PC-9 (cell line): ENCODE data around the gene THADA. TPM values are rescaled to one million over a fixed set of nuclear protein-coding genes. Genes with fewer than 3 reads are reported as not detected.

ENCODE experiments used
- BruUV-seq: library from RNA; stranded (reverse); fragments of 400-500 nt; replicated peaks from 2 replicates; lab custom pipeline; 2021; lab: Mats Ljungman, UMichigan
- CTCF ChIA-PET: fragments of 300-600 bp; sonication (Branson Sonifier 250); formaldehyde crosslinking; loops from one replicate; lab custom pipeline; 2022; ENCODE audit warnings: antibody characterized with exemption; lab: Charles Lee
- POLR2A ChIA-PET: fragments of 300-600 bp; sonication (Branson Sonifier 250); formaldehyde crosslinking; loops from one replicate; lab custom pipeline; 2022; ENCODE audit warnings: antibody characterized with exemption; ENCODE audit not compliant: unreplicated experiment; lab: Charles Lee
- DNase-seq, 2 experiments: peaks; one replicate each; pipeline versions ENCODE4 v3.0.0 to v3.0.0-alpha.2; 2015 to 2022; ENCODE audit warnings: mixed read lengths in 1 of 2
- H2AFZ ChIP-seq: fragments of 200-600 bp; sonication (generic); 2 replicates; pipeline ENCODE4 v1.8.1; 2017; ENCODE audit warnings: antibody characterized with exemption
- H3F3A ChIP-seq: fragments of 200-600 bp; sonication (generic); 2 replicates; pipeline ENCODE4 v1.8.1; 2017; ENCODE audit warnings: antibody characterized with exemption, mild to moderate bottlenecking, low read depth; ENCODE audit not compliant: insufficient read depth
- H3K27ac ChIP-seq: fragments of 200-600 bp; sonication (generic); 2 replicates; pipeline ENCODE4 v1.6.1; 2016; ENCODE audit warnings: mixed run types
- H3K27me3 ChIP-seq: fragments of 200-600 bp; sonication (generic); 2 replicates; pipeline ENCODE4 v1.6.1; 2016; ENCODE audit warnings: low read depth, mixed run types; ENCODE audit not compliant: insufficient read depth
- H3K36me3 ChIP-seq: fragments of 200-600 bp; sonication (generic); 2 replicates; pipeline ENCODE4 v1.6.1; 2016; ENCODE audit warnings: low read depth, mixed run types
- H3K4me1 ChIP-seq: fragments of 200-600 bp; sonication (generic); replicated peaks from 2 replicates; pipeline ENCODE4 v1.6.1; 2016; ENCODE audit warnings: mixed run types; ENCODE audit not compliant: insufficient read depth
- H3K4me2 ChIP-seq: fragments of 200-600 bp; sonication (generic); 2 replicates; pipeline ENCODE4 v1.6.1; 2017; ENCODE audit warnings: mixed run types
- H3K4me3 ChIP-seq: fragments of 200-600 bp; sonication (generic); 2 replicates; pipeline ENCODE4 v1.6.1; 2016; ENCODE audit warnings: mixed run types
- H3K79me2 ChIP-seq: fragments of 200-600 bp; sonication (generic); 2 replicates; pipeline ENCODE4 v1.6.1; 2017; ENCODE audit warnings: low read depth, mixed run types
- H3K9me2 ChIP-seq: fragments of 200-600 bp; sonication (generic); 2 replicates; pipeline ENCODE4 v1.8.1; 2017; ENCODE audit warnings: mild to moderate bottlenecking; ENCODE audit not compliant: insufficient read depth
- H3K9me3 ChIP-seq: fragments of 200-600 bp; sonication (generic); 2 replicates; pipeline ENCODE4 v1.8.1; 2016; ENCODE audit warnings: low read depth; ENCODE audit not compliant: insufficient read depth
- H4K20me1 ChIP-seq: fragments of 200-600 bp; sonication (generic); 2 replicates; pipeline ENCODE4 v1.8.1; 2017; ENCODE audit not compliant: insufficient read depth
- EZH2 ChIP-seq: fragments of 200-600 bp; sonication (generic); IDR thresholded peaks from 2 replicates; pipeline ENCODE4 v1.8.0; 2017; ENCODE audit warnings: antibody characterized with exemption, low read depth
- intact Hi-C: fragments of 100-400 bp; cut with micrococcal nuclease; formaldehyde crosslinking; loops from one replicate; pipeline ENCODE4 v1.10.0; 2022; ENCODE audit not compliant: unreplicated experiment
- total RNA-seq: library from RNA; stranded (reverse); gene quantifications from 2 replicates; pipeline ENCODE4 v1.2.3, GENCODE V29; 2021
- TF ChIP-seq, protein P1 (sequence below): fragments of 200-600 bp; sonication (generic); conservative IDR thresholded peaks from 2 replicates; pipeline ENCODE4 v1.6.1; 2017; ENCODE audit warnings: mixed run types, antibody characterized with exemption, mild to moderate bottlenecking, moderate library complexity

Gene THADA
- total RNA-seq, 1 experiment from 2014 or later, result 28.1 TPM

DNA sequence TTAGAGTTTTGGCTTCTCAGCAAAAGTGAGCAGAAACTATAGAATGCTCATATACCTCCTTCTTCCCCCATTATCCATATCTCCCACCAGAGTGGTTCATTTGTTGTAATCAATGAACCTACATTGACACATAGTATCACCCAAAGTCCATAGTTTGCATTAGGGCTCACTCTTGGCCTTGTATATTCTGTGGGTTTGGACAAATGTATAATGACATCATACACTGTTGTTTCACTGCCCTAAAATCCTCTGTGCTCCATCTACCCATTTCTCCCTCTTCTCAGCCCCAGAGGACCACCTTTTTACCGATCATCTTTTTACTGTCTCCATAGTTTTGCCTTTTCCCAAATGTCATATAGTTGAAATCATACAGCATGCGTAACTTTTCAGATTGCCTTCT is 393.5 kb downstream of the THADA start:
- POLR2A ChIA-PET, result interaction anchor here (0.6 kb wide), 1 partner anchor 85 kb away, joined by 7 read pairs; no protein-coding TSS in a partner anchor
- intact Hi-C loops, result no loop called here

GRCh38 chr2:43201497-43201896 is 394.3 kb downstream of the THADA start:
- Histone ChIP-seq H3F3A (peaks cover 25% of the 10 kb centered on the region), H3K4me3 (no peak overlapping the region), H3K9me3 (no peaks in the 10 kb centered on the region), H3K9me2 (no peaks in the 10 kb centered on the region), H3K4me2 (no peak overlapping the region), H4K20me1 (no peaks in the 10 kb centered on the region), H3K27ac (peak overlapping the region; percentile 86), H3K27me3 (no peaks in the 10 kb centered on the region), H3K4me1 (peaks cover 44% of the 10 kb centered on the region), H3K36me3 (no peaks in the 10 kb centered on the region), H2AFZ (no peak overlapping the region), H3K79me2 (no peaks in the 10 kb centered on the region)
- TF ChIP-seq, protein P1, sequence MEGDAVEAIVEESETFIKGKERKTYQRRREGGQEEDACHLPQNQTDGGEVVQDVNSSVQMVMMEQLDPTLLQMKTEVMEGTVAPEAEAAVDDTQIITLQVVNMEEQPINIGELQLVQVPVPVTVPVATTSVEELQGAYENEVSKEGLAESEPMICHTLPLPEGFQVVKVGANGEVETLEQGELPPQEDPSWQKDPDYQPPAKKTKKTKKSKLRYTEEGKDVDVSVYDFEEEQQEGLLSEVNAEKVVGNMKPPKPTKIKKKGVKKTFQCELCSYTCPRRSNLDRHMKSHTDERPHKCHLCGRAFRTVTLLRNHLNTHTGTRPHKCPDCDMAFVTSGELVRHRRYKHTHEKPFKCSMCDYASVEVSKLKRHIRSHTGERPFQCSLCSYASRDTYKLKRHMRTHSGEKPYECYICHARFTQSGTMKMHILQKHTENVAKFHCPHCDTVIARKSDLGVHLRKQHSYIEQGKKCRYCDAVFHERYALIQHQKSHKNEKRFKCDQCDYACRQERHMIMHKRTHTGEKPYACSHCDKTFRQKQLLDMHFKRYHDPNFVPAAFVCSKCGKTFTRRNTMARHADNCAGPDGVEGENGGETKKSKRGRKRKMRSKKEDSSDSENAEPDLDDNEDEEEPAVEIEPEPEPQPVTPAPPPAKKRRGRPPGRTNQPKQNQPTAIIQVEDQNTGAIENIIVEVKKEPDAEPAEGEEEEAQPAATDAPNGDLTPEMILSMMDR, result no peak
- no peak for TF ChIP-seq EZH2
- BruUV-seq, result no TSS peak
- ChIA-PET POLR2A (no interaction called here), CTCF (interaction anchor here (0.9 kb wide), 1 partner anchor 176 kb away, joined by 3 read pairs; no protein-coding TSS in a partner anchor)
- intact Hi-C loops, result loop anchor here (2.0 kb wide), 3 partner anchors 17 to 33 kb away; no protein-coding TSS in a partner anchor
- no peak for DNase-seq

More for the DNA sequence above, 393.5 kb downstream of the THADA start:
- H3K4me3 ChIP-seq, result no peak overlapping the region
- no peak overlapping the region for H3K4me2 ChIP-seq
- H3K27ac ChIP-seq, result no peak overlapping the region
- peaks cover 52% of the 10 kb centered on the region for H3K4me1 ChIP-seq
- peaks cover 32% of the 10 kb centered on the region for H3F3A ChIP-seq
- no peaks in the 10 kb centered on the region for H3K9me3 ChIP-seq
- no peaks in the 10 kb centered on the region for H4K20me1 ChIP-seq
- no peaks in the 10 kb centered on the region for H3K36me3 ChIP-seq
- no peaks in the 10 kb centered on the region for H3K9me2 ChIP-seq
- no peaks in the 10 kb centered on the region for H3K27me3 ChIP-seq
- no peak overlapping the region for H2AFZ ChIP-seq
- DNase-seq, result no peak
- CTCF ChIA-PET, result no interaction called here
- no peaks in the 10 kb centered on the region for H3K79me2 ChIP-seq
- no TSS peak for BruUV-seq
- TF ChIP-seq EZH2, result no peak
- TF ChIP-seq, protein P1, result no peak

DNA sequence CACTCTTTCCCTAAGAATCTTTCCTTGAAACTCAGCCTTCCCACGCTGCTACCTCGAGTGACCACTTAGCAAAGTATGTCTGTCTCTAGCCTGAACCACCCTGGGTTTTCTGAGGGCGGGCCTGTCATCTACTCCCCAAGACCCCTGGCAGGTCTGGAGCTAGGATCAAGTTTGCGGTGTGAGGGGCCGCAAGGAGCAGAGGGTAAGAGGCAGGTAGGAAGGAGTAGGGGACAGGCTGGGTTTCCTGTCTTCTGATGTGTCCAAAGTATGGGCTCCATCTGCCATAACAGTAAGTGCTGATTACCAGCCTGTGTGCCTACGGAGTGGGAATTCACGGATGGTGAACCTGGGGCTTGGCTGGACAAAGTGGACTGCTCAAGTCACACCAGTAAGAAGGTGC is 394.8 kb downstream of the THADA start:
- Histone ChIP-seq H2AFZ (no peak overlapping the region), H3K9me2 (no peaks in the 10 kb centered on the region), H3F3A (peaks cover 24% of the 10 kb centered on the region), H3K4me1 (peaks cover 39% of the 10 kb centered on the region), H3K4me2 (no peak overlapping the region), H3K4me3 (no peak overlapping the region), H3K79me2 (no peaks in the 10 kb centered on the region), H3K36me3 (no peaks in the 10 kb centered on the region), H3K27me3 (no peaks in the 10 kb centered on the region), H3K9me3 (no peaks in the 10 kb centered on the region), H4K20me1 (no peaks in the 10 kb centered on the region), H3K27ac (peak overlapping the region; percentile 86)
- TF ChIP-seq, protein P1, result no peak
- no peak for TF ChIP-seq EZH2
- ChIA-PET POLR2A (no interaction called here), CTCF (interaction anchor here (0.9 kb wide), 1 partner anchor 176 kb away, joined by 3 read pairs; no protein-coding TSS in a partner anchor)
- no peak for DNase-seq
- BruUV-seq, result no TSS peak
- intact Hi-C loops, result loop anchor here (2.0 kb wide), 3 partner anchors 16 to 32 kb away; no protein-coding TSS in a partner anchor
